H54 (cell line): Measurements from ENCODE around the gene CWC22.
"Not testable (repeated sequence)": the region's sequence is repeated elsewhere in the genome, so short reads cannot be mapped to it uniquely, and the experiment has no call there.

Experiments used
- DNase-seq: peaks from one replicate; pipeline ENCODE4 v3.0.0; 2011; ENCODE audit warnings: low spot score, mixed read lengths; ENCODE audit not compliant: insufficient read length
- FAIRE-seq: peaks from 3 replicates; lab custom pipeline; 2011; peaks lifted over from hg19 to GRCh38; lab: Jason Lieb, UNC
- POLR2A ChIP-seq: IDR thresholded peaks from 2 replicates; pipeline ENCODE4 v1.6.1; 2011; ENCODE audit warnings: low read depth, mild to moderate bottlenecking, low read length

CWC22 gene

GRCh38 chr2:179951680-179952079 is 55.4 kb downstream of the CWC22 start:
- FAIRE-seq (peak; percentile 11), DNase-seq (no peak)
- TF ChIP-seq POLR2A = no peak

- FAIRE-seq = no peak
- TF ChIP-seq POLR2A = no peak
- DNase-seq = no peak
Measured at GRCh38 chr2:179950391-179950790, 56.7 kb downstream of the CWC22 start.

- FAIRE-seq = no peak
- no peak for TF ChIP-seq POLR2A
Measured at GRCh38 chr2:179949438-179949837, 57.7 kb downstream of the CWC22 start.

DNA sequence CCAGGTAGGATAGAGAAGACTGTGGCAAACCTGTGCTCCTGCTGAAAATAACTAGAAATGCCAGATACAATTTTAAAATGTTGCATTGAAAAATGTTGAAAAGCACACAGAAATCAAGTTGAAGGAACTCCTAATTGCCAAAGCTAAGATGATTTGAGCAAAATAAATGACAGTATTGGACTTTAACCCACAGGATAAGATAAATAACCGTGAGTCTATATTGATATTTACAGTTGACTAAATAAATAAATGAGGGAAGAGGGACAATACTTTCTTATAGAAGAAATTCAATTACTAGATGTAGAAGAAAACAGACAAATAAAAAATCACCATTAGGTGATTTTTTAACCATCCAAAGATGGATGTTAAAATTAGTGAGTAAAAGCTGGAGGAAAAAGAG is 59.0 kb downstream of the CWC22 start:
- DNase-seq = no peak
- no peak for FAIRE-seq

More at GRCh38 chr2:179949438-179949837, 57.7 kb downstream of the CWC22 start:
- DNase-seq = no peak

DNA sequence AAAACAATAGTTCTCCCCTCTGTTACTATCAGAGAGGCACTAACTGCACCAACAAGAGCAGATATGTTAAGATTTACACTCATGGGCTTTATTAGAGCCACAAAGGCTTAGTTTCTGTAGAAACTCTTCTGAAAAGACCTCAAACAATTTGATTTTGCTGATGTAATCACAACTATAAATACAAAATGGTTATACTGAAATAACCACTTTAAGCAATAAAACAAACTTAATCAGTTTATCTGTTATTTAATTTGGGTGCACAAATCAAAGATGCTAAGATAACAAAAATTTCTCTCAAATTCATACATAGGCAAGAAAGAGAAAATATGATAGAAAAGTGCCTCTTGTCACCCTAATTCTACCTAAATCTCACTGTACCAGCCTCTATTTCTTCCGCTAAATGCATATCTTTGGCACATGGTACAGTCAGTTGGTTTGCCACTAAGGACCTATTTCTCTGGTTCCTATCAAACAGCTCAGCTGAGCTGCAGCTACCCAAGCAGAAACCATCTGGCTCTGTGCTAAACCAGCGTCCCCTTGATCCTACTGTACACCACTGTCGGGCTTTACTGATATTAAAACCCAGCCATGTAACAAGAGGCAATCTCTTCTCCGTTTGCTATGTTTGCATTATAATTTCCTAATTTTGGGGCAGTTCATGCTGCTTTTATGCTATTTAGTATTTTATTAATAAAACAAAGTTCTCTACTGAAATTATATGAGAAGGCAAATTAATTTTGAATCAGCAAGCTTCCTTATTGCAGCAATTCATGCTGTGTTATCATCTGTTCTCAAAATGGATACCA is 60.1 kb downstream of the CWC22 start:
- FAIRE-seq (no peak), DNase-seq (no peak)
- no peak for TF ChIP-seq POLR2A

More for the DNA sequence above, 59.0 kb downstream of the CWC22 start:
- TF ChIP-seq POLR2A = no peak

GRCh38 chr2:179946346-179946745 is 60.8 kb downstream of the CWC22 start:
- DNase-seq (no peak), FAIRE-seq (no peak)
- TF ChIP-seq POLR2A = no peak

DNA sequence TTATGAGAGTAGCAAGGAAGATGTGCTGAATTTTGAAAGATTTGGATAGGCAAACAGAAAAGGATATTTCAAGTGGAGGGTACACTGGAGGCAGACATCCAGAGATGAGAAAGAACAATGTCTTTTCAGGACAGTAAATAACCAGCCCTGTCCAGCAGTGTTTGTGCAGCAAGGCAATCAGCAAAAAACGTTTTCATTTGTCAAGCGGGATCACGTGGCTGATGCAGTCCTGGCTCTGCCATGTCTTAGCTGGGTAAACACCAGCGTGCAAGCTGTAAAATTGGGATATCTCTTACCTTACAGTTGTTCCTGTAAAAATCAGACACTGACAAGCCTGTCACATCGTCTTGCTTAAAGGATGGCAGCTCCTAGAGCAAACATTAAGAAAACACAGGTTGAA is 67.8 kb downstream of the CWC22 start:
- FAIRE-seq = no peak
- no peak for DNase-seq
- no peak for TF ChIP-seq POLR2A

- FAIRE-seq = no peak
- TF ChIP-seq POLR2A = no peak
- no peak for DNase-seq
Measured at GRCh38 chr2:179938026-179938425, 69.1 kb downstream of the CWC22 start.

DNA sequence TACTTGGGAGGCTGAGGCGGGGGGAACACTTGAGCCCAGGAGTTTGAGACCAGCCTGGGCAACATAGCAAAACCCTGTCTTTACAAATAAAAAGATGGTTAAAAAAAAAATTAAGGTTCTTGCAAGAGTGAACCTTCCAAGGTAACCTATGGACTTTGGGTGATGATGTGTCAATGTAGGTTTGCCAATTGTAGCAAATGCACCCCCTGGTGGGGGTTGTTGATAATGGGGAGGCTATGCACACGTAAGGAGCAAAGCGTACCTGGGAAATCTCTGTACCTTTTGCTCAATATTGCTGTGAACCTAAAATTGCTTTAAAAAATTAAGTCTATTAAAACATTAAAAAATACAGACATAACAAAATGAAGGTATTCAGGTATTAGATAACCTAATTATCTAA is 70.4 kb downstream of the CWC22 start:
- no peak for TF ChIP-seq POLR2A
- DNase-seq (no peak), FAIRE-seq (peak; percentile 48)

GRCh38 chr2:179936141-179936540 is 71.0 kb downstream of the CWC22 start:
- FAIRE-seq (no peak), DNase-seq (no peak)
- TF ChIP-seq POLR2A = no peak

- TF ChIP-seq POLR2A = no peak
- FAIRE-seq (no peak), DNase-seq (no peak)
Measured at GRCh38 chr2:179932786-179933185, 74.3 kb downstream of the CWC22 start.

DNA sequence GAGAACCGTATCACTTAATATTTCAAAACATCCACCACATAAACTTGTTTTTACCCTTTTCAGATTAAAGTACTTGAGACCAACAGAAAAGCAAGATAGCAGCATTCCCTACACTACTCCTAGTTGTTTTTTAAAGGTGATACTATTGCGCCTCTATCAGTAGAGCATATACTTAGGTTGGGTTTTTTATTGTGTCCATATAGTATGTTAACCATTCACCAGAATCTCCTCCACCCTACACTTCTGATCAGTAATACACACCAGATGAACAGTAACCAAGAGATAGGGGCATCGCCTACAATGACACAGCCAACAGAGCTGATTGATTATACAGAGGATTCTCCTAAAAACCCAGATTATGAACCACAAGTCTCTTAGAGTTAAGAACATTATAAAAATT is 75.6 kb downstream of the CWC22 start:
- DNase-seq (no peak), FAIRE-seq (no peak)
- TF ChIP-seq POLR2A = no peak

DNA sequence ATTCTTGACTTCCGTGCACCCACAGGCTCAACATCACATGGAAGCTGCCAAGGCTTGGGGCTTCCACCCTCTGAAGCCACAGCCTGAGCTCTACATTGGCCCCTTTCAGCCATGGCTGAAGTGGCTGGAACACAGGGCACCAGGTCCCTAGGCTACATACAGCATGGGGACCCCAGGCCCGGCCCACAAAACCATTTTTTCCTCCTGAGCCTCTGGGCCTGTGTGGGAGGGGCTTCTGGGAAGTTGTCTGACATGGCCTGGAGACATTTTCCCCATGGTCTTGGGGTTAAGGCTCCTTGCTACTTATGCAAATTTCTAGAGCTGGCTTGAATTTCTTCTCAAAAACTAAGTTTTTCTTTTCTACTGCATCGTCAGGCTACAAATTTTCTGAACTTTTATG is 77.1 kb downstream of the CWC22 start:
- DNase-seq, FAIRE-seq: not testable (repeated sequence)

DNA sequence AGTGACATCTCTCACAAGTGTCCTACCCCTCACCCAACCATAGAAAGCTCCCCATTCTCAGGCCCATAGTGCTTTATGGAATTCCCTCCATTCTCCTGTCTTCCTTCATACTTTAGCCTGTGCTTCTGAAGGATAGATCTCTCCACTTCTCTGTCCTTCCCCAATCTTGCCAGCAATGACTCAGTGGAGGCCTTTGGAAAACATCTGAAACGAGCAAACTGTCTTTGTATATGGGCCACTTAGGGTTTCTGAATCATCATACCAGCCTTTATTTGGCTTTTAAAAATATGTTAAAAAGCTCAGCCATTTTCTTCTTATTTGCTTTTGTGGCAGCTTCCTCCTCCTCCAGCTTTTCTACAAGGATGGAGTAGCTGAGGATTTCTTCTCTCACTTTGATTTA is 80.1 kb downstream of the CWC22 start:
- DNase-seq (no peak), FAIRE-seq (no peak)
- no peak for TF ChIP-seq POLR2A

- FAIRE-seq = no peak
- no peak for DNase-seq
- no peak for TF ChIP-seq POLR2A
Measured at GRCh38 chr2:179925713-179926112, 81.4 kb downstream of the CWC22 start.
